NCI-H345 treated with DMSO at 0.1 percent for 48 hours (cell line): ENCODE data around the gene ANK3.

ENCODE experiments used
- DNase-seq: peaks from one replicate; lab custom pipeline; 2025; ENCODE audit not compliant: unreplicated experiment; lab: John Stamatoyannopoulos, UW

The ANK3 gene

DNA sequence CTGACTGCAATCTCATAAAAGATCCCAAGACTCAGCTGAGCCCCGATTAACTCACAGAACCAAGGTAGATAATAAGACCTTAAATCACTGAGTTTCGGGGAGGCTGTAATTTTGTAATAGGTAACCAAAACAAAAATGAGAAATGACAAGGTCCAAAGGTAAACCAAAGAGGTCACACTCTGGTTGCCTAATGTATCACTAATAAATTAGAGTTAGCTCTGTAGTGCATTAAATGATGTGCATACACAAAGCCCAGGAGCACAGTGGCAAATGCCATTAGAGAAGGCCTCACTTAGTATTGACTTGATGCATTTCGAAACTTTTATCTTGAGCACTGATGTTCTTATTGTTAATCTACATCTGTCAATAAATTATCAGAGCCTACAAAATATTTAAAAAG, 245.6 kb downstream of the ANK3 start:
- no peak for DNase-seq

DNA sequence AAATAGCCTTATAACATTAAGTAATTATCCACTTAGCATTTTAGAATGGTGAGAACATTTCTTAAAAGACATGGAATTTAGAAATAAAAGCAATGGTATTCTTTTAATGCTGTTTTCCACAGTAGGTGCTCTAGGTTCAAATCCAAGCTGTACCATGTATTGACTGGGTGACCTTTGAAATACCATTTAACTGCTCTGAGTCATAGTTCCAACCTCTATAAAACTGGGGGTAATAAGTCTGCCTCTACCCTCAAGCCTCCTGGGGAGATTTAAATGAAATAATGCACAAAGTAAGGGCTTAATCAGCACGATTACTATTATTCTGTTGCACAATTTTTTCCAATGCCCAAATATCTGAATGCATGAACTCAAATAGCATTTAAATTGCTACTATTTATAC, 246.9 kb downstream of the ANK3 start:
- no peak for DNase-seq

DNA sequence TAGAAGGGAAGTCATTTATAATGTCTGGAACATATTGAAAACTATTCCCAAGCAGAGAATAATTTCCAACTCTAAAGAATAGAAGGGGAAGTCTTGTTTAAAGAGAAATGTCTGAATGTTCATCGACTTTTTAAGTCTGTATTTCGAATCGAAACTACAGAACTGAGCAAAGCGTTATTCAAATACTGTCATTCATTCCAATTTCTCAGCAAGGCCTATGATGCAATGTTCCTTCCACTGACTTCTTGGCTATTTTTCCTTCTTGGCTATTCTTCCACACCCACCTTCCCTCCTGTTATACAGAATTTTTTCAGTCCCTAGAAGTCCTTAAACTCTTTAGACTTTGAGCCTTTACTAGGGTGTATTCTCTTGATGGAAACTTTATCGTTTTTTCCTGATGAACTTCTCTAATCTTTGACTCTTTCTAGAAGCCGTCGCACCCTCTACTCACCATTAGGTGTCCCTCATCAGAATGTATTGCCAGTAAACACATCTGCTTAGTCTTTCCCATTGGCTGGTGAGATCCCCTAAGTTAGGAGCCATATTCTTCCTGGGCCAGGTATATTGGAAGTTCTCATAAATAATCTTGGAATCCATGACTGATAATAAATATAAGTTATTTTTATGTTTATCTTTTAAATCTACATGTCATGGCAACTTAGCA, 247.6 kb downstream of the ANK3 start:
- DNase-seq, result no peak

- peak; percentile 1 for DNase-seq
Observed at GRCh38 chr10:60140651-60141632, 248.7 kb downstream of the ANK3 start.

- no peak for DNase-seq
Observed at GRCh38 chr10:60139798-60140566, 249.7 kb downstream of the ANK3 start.

- DNase-seq, result no peak
Observed at GRCh38 chr10:60139290-60139689, 250.4 kb downstream of the ANK3 start.

GRCh38 chr10:60138842-60139241, 250.8 kb downstream of the ANK3 start:
- DNase-seq, result no peak

GRCh38 chr10:60138026-60138425, 251.6 kb downstream of the ANK3 start:
- no peak for DNase-seq

- no peak for DNase-seq
Observed at GRCh38 chr10:60137292-60137992, 252.2 kb downstream of the ANK3 start.

DNA sequence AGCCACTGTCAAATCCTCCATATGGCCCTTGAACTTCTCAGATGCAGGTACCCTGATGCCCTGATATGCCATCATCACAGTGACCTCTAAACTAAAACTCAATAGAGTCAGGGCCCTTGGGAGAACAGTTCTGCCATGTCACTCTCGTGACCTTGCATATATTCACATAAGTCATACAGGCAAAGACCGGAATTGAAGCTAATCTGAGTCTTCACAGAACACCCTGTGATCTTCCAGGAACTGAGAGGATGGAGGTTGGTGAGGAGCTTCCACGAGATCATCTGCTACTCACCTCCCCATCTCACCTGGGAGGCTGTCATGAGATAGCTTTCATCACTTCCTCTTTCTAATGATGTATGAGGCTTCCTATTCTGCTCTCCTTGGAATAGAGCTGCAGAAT, 254.7 kb downstream of the ANK3 start:
- DNase-seq, result no peak

GRCh38 chr10:60134548-60134947, 255.1 kb downstream of the ANK3 start:
- no peak for DNase-seq

DNA sequence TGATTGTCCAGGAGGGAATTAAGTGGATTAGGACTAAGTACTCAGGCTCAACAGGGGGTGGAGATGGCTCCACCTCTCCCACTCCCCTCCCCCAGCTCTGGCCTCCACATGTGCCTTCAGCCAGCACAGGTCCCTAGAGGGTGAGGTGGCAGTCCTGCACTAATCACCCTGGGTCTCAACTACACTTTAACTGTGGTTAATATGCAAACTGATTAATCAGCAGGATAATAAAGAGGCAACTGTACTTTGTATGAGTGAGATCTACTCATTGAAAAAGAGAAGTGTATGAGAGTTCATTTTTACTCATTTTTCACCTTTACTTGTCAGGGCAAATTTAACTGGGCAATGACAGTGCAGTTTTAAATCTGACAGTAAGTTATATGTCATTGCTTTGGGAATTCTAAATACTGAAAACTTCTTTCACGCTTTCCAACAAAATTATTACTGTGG, 259.5 kb downstream of the ANK3 start:
- no peak for DNase-seq

GRCh38 chr10:60125895-60126294, 263.8 kb downstream of the ANK3 start:
- no peak for DNase-seq

- no peak for DNase-seq
Observed at GRCh38 chr10:60124536-60124935, 265.1 kb downstream of the ANK3 start.

GRCh38 chr10:60123668-60124067, 266.0 kb downstream of the ANK3 start:
- DNase-seq, result no peak

GRCh38 chr10:60123172-60123571, 266.5 kb downstream of the ANK3 start:
- DNase-seq, result no peak

- no peak for DNase-seq
Observed at GRCh38 chr10:60122190-60122589, 267.5 kb downstream of the ANK3 start.

GRCh38 chr10:60114765-60115586, 274.7 kb downstream of the ANK3 start:
- DNase-seq, result no peak

DNA sequence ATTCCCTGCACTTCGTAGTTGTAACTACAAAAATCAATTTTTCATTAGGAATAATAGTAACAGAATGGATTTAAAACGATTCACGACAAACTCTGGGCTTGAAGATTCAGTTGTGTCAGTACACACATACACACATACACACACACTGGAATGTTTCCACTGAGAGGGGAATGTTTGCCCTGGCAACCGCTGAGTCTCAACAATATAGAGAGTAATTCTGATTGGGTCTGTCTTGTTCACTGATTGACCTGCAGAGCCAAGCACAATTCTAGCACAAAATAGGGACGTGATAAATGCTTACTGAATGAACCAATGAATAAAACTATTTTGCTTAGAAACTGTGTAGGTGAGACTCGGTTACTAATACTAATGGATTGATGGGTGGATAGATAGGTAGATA, 278.9 kb downstream of the ANK3 start:
- no peak for DNase-seq
